WTC11 (cell line): ENCODE measurements around the gene EHD3. TPM values are rescaled to one million over a fixed set of nuclear protein-coding genes. Genes with fewer than 3 reads are reported as not detected.

ENCODE experiments used
- ATAC-seq: fragments of 200-7000 bp; cut with Tn5 transposase; 2 replicates; pipeline ENCODE4 v1.10.0; 2021; ENCODE audit warnings: mild to moderate bottlenecking, moderate library complexity
- CTCF ChIA-PET: fragments of 300-600 bp; sonication (Branson Sonifier 250); formaldehyde crosslinking; loops from one replicate; lab custom pipeline; 2021; ENCODE audit warnings: antibody characterized with exemption; lab: Charles Lee
- POLR2A ChIA-PET: fragments of 350-600 bp; sonication (Branson Sonifier 250); formaldehyde crosslinking; loops from one replicate; lab custom pipeline; 2021; ENCODE audit warnings: antibody characterized with exemption; lab: Charles Lee
- DNase-seq: peaks from one replicate; pipeline ENCODE4 v3.0.0; 2021; ENCODE audit warnings: low spot score
- H3K27ac Mint-ChIP-seq: 2 replicates; pipeline ENCODE4 v1.8.0; 2021; ENCODE audit warnings: mixed read lengths
- H3K27me3 Mint-ChIP-seq: 2 replicates; pipeline ENCODE4 v1.8.0; 2021; ENCODE audit warnings: low read depth, mild to moderate bottlenecking, moderate library complexity, mixed read lengths
- H3K36me3 Mint-ChIP-seq: 2 replicates; pipeline ENCODE4 v1.8.0; 2021; ENCODE audit warnings: mixed read lengths
- H3K4me1 Mint-ChIP-seq: 2 replicates; pipeline ENCODE4 v1.8.0; 2022; ENCODE audit warnings: mixed read lengths
- H3K4me3 Mint-ChIP-seq: 2 replicates; pipeline ENCODE4 v1.8.0; 2021; ENCODE audit warnings: mild to moderate bottlenecking, moderate library complexity, mixed read lengths
- H3K9me3 Mint-ChIP-seq: 2 replicates; pipeline ENCODE4 v1.8.0; 2021; ENCODE audit warnings: mixed read lengths
- ELF4 ChIP-seq: sonication (generic); formaldehyde crosslinking; IDR thresholded peaks from 2 replicates; pipeline ENCODE4 v1.8.1; 2022; ENCODE audit warnings: low read depth, mild to moderate bottlenecking, moderate library complexity, missing genetic modification reagents
- EMX1 ChIP-seq: fragments of 250-450 bp; sonication (Bioruptor Pico); IDR thresholded peaks from 2 replicates; pipeline ENCODE4 v1.8.0; 2021; ENCODE audit warnings: mild to moderate bottlenecking
- GABPB1 ChIP-seq: sonication (generic); formaldehyde crosslinking; IDR thresholded peaks from 2 replicates; pipeline ENCODE4 v1.8.1; 2023; ENCODE audit warnings: mild to moderate bottlenecking, missing genetic modification reagents
- HMGA2 ChIP-seq: fragments of 250-450 bp; sonication (Bioruptor Pico); IDR thresholded peaks from 2 replicates; pipeline ENCODE4 v1.4.0; 2021; ENCODE audit warnings: mild to moderate bottlenecking, moderate library complexity
- NFYB ChIP-seq: sonication (generic); formaldehyde crosslinking; conservative IDR thresholded peaks from 2 replicates; pipeline ENCODE4 v1.8.0; 2022; ENCODE audit warnings: low read depth, missing genetic modification reagents
- NR3C1 ChIP-seq: sonication (generic); formaldehyde crosslinking; conservative IDR thresholded peaks from 2 replicates; pipeline ENCODE4 v1.8.1; 2023; ENCODE audit warnings: low read depth, mild to moderate bottlenecking, missing genetic modification reagents
- ZNF232 ChIP-seq: sonication (generic); formaldehyde crosslinking; IDR thresholded peaks from 2 replicates; pipeline ENCODE4 v1.8.0; 2022; ENCODE audit warnings: mild to moderate bottlenecking, missing genetic modification reagents
- ZNF671 ChIP-seq: fragments of 250-450 bp; sonication (Bioruptor Pico); IDR thresholded peaks from 2 replicates; pipeline ENCODE4 v1.8.0; 2021; ENCODE audit warnings: mild to moderate bottlenecking
- total RNA-seq: library from RNA; stranded (reverse); gene quantifications from 3 replicates; pipeline ENCODE4 v1.2.3, GENCODE V29; 2021
- TF ChIP-seq, protein P1 (sequence below): sonication (generic); formaldehyde crosslinking; IDR thresholded peaks from 2 replicates; pipeline ENCODE4 v1.8.0; 2023; ENCODE audit warnings: missing genetic modification reagents
- TF ChIP-seq, protein P2 (sequence below): sonication (generic); formaldehyde crosslinking; IDR thresholded peaks from 2 replicates; pipeline ENCODE4 v1.8.1; 2022; ENCODE audit warnings: missing genetic modification reagents, borderline replicate concordance
- TF ChIP-seq, protein P3 (sequence below): fragments of 250-450 bp; sonication (Bioruptor Pico); conservative IDR thresholded peaks from 2 replicates; pipeline ENCODE4 v1.9.0; 2021; ENCODE audit warnings: mild to moderate bottlenecking
- TF ChIP-seq, protein P4 (sequence below): fragments of 250-450 bp; sonication (Bioruptor Pico); IDR thresholded peaks from 2 replicates; pipeline ENCODE4 v1.8.0; 2021; ENCODE audit warnings: mild to moderate bottlenecking
- TF ChIP-seq, protein P5 (sequence below): sonication (generic); formaldehyde crosslinking; IDR thresholded peaks from 2 replicates; pipeline ENCODE4 v1.8.0; 2023; ENCODE audit warnings: missing genetic modification reagents, mild to moderate bottlenecking, borderline replicate concordance

EHD3 gene
- total RNA-seq, 1 experiment from 2014 or later, result 10.0 TPM

DNA sequence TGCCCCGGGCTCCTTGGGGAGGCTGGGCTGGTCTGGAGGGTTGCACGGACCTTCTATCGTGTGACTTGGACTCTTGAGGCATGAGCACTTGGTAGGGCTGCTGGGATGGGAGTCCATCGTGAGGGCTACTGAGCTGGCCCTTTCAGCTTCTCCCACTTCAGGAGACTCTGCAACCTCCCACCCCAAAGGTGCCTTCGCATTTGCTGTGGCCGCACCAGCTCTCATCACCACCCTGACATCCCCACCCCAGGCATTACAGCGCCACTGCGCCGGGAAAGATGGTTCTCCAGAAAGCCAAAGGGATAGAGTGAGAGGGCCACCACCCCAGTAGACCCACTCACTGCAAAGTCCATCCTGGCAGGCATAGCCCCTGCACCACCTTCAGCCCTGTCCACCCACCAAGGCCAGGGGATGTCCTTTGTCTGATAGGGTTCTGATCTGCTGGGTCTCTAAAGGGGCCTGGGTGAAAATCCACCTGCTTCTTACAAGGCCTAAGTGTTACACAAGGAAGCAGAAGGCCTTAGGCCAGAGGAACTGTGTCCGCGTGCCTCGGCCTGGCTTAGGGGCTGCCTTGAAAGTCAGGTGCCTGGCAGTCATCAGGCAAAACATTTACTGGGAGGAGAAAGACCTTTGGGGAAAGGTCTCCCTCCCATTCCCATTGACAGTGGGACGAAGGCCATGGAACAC is 5.1 kb downstream of the EHD3 start:
- DNase-seq, result no peak
- H3K4me3 Mint-ChIP-seq, result no peak overlapping the region
- no peak for ATAC-seq
- H3K27ac Mint-ChIP-seq, result no peak overlapping the region
- peaks cover 24% of the 10 kb centered on the region for H3K4me1 Mint-ChIP-seq
- peaks cover under 1% of the 10 kb centered on the region; the same call in 1 of the 2 replicates for H3K36me3 Mint-ChIP-seq
- H3K27me3 Mint-ChIP-seq, result peaks cover 11% of the 10 kb centered on the region
- no peaks in the 10 kb centered on the region for H3K9me3 Mint-ChIP-seq
- no peak for TF ChIP-seq EMX1 (CRISPR knock-in tag)
- TF ChIP-seq NFYB, result no peak
- TF ChIP-seq ZNF232 (CRISPR knock-in tag), result no peak
- TF ChIP-seq, protein P1, sequence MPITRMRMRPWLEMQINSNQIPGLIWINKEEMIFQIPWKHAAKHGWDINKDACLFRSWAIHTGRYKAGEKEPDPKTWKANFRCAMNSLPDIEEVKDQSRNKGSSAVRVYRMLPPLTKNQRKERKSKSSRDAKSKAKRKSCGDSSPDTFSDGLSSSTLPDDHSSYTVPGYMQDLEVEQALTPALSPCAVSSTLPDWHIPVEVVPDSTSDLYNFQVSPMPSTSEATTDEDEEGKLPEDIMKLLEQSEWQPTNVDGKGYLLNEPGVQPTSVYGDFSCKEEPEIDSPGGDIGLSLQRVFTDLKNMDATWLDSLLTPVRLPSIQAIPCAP (CRISPR knock-in tag), result no peak
- TF ChIP-seq NR3C1 (CRISPR knock-in tag), result no peak
- no peak for TF ChIP-seq ELF4 (CRISPR knock-in tag)
- TF ChIP-seq, protein P2, sequence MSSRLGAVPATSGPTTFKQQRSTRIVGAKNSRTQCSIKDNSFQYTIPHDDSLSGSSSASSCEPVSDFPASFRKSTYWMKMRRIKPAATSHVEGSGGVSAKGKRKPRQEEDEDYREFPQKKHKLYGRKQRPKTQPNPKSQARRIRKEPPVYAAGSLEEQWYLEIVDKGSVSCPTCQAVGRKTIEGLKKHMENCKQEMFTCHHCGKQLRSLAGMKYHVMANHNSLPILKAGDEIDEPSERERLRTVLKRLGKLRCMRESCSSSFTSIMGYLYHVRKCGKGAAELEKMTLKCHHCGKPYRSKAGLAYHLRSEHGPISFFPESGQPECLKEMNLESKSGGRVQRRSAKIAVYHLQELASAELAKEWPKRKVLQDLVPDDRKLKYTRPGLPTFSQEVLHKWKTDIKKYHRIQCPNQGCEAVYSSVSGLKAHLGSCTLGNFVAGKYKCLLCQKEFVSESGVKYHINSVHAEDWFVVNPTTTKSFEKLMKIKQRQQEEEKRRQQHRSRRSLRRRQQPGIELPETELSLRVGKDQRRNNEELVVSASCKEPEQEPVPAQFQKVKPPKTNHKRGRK (CRISPR knock-in tag), result no peak
- TF ChIP-seq HMGA2 (CRISPR knock-in tag), result no peak
- no peak for TF ChIP-seq ZNF671 (CRISPR knock-in tag)
- TF ChIP-seq GABPB1, result no peak
- TF ChIP-seq, protein P3, sequence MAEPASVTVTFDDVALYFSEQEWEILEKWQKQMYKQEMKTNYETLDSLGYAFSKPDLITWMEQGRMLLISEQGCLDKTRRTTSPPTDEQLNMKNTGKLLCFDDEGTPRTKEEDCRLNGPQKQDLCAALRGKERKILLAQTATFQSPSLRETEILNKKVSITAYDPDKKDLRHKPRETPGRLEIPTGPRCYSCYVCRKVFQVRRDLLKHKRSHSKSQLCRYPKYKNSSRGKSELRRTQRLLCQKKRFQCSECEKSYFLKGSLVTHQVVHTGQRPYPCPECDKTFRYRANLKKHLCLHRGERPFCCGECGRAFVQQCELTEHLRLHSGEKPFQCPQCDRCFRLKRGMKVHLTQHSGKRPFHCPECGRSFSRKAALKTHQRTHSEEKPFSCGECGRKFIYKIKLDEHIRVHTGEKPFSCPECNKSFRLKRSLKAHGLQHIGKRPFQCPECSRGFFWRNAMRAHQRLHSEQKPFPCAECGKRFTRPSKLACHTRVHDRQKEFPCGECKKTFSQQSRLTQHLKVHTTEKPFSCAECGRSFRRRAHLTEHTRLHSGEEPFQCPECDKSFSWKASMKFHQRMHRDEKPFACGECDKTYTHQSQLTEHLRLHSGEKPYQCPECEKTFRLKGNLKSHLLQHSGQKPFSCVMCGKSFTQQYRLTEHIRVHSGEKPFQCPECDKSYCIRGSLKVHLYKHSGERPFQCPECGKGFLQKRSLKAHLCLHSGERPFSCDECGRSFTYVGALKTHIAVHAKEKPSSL (CRISPR knock-in tag), result no peak
- TF ChIP-seq, protein P4, sequence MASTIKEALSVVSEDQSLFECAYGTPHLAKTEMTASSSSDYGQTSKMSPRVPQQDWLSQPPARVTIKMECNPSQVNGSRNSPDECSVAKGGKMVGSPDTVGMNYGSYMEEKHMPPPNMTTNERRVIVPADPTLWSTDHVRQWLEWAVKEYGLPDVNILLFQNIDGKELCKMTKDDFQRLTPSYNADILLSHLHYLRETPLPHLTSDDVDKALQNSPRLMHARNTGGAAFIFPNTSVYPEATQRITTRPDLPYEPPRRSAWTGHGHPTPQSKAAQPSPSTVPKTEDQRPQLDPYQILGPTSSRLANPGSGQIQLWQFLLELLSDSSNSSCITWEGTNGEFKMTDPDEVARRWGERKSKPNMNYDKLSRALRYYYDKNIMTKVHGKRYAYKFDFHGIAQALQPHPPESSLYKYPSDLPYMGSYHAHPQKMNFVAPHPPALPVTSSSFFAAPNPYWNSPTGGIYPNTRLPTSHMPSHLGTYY (CRISPR knock-in tag), result no peak
- TF ChIP-seq, protein P5, sequence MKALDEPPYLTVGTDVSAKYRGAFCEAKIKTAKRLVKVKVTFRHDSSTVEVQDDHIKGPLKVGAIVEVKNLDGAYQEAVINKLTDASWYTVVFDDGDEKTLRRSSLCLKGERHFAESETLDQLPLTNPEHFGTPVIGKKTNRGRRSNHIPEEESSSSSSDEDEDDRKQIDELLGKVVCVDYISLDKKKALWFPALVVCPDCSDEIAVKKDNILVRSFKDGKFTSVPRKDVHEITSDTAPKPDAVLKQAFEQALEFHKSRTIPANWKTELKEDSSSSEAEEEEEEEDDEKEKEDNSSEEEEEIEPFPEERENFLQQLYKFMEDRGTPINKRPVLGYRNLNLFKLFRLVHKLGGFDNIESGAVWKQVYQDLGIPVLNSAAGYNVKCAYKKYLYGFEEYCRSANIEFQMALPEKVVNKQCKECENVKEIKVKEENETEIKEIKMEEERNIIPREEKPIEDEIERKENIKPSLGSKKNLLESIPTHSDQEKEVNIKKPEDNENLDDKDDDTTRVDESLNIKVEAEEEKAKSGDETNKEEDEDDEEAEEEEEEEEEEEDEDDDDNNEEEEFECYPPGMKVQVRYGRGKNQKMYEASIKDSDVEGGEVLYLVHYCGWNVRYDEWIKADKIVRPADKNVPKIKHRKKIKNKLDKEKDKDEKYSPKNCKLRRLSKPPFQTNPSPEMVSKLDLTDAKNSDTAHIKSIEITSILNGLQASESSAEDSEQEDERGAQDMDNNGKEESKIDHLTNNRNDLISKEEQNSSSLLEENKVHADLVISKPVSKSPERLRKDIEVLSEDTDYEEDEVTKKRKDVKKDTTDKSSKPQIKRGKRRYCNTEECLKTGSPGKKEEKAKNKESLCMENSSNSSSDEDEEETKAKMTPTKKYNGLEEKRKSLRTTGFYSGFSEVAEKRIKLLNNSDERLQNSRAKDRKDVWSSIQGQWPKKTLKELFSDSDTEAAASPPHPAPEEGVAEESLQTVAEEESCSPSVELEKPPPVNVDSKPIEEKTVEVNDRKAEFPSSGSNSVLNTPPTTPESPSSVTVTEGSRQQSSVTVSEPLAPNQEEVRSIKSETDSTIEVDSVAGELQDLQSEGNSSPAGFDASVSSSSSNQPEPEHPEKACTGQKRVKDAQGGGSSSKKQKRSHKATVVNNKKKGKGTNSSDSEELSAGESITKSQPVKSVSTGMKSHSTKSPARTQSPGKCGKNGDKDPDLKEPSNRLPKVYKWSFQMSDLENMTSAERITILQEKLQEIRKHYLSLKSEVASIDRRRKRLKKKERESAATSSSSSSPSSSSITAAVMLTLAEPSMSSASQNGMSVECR (CRISPR knock-in tag), result no peak
- ChIA-PET CTCF (interaction anchor here (1.1 kb wide), 1 partner anchor 87 kb away, joined by 3 read pairs; no protein-coding TSS in a partner anchor), POLR2A (interaction anchor here (1.2 kb wide), 1 partner anchor 15 kb away, joined by 3 read pairs; no protein-coding TSS in a partner anchor)

DNA sequence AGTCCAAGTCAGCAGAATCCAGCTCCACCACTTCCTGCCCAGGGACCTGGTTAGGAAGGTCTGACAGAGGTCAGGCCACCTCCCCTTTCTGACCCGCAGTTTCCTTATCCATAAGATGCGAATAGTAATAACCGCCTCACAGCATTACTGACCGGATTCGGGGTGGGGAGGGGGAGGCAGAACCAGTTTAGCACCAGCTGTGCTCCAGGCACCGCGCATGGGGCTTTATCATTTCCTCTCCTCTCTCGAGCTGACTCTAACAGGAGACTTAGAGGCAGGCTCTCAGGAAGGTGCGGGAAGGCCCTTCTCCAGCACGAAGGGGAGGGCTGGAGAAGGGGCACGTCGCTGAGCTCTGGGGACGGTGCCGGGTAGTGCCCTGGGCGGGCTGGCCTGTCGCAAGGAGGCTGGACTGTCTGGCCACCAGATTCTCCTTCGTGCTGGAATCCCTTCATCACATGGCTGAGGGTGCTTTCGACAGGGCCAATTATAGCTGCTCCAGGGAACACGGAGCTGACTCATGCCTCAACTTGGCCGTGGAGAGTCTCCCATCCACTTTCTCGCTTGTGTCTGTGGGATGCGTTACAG is 5.7 kb downstream of the EHD3 start:
- Mint-ChIP-seq H3K27ac (no peak overlapping the region), H3K9me3 (no peaks in the 10 kb centered on the region), H3K4me1 (peaks cover 23% of the 10 kb centered on the region), H3K36me3 (peaks cover 3% of the 10 kb centered on the region; the same call in 1 of the 2 replicates), H3K27me3 (peaks cover 9% of the 10 kb centered on the region), H3K4me3 (no peak overlapping the region)
- DNase-seq (no peak), ATAC-seq (peak; percentile 27; the same call in 1 of the 2 replicates)
- CTCF ChIA-PET, result interaction anchor here (1.1 kb wide), 1 partner anchor 88 kb away, joined by 3 read pairs; no protein-coding TSS in a partner anchor
- POLR2A ChIA-PET, result interaction anchor here (1.2 kb wide), 1 partner anchor 14 kb away, joined by 3 read pairs; no protein-coding TSS in a partner anchor
- TF ChIP-seq, protein P5 (CRISPR knock-in tag), result no peak
